ENCODE data around the gene MTHFD2. TPM values are rescaled to one million over a fixed set of nuclear protein-coding genes. Genes with fewer than 3 reads are reported as not detected.

MTHFD2 gene
- total RNA-seq, 1 donor = 254 TPM

DNA sequence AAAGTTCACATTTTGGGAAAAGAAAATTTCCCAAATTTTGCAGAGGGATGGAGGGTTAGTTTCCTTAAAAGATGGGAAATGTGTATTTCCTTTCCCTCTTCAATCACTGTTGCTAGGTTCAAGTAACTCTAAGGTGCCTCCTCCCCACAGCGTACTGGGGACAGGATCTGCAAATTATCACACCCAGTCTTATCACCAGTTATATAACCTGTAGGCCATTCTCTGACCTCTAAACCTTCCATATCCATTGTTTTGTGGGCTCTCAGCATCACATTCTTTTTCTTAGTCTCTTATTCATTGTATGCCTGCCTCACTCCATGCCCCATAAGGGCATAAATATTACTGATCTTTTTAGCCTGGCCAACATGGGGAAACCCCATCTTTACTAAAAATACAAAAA, 3.6 kb upstream of the MTHFD2 start:
- TF ChIP-seq CTCF (IDR thresholded peaks at IDR 0.05; ENCODE audit: insufficient read depth, low read length) = no peak
- no peak for DNase-seq (ENCODE audit: low read depth)
- H3K4me3 ChIP-seq (ENCODE audit: low read depth, low read length) = no peak overlapping the region

DNA sequence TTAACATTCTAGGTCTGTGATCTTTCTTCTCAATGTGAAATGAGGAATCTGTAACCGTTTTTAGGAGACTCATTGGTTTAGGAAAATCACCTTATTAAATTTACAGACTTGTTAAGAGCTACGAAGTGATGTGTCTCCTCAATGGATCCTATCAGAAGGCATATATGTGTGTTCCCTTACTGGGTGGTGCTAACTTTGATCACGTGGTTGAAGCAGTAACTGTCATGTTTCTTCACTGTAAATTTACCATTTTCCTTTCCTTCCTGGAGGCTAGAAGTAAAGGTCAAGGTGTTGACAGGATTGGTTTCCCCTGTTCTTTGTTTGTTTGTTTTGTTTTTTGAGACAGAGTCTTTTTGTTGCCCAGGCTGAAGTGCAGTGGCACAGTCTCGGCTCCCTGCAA, 1.4 kb upstream of the MTHFD2 start:
- DNase-seq (ENCODE audit: low read depth) = no peak
- TF ChIP-seq CTCF (IDR thresholded peaks at IDR 0.05; ENCODE audit: insufficient read depth, low read length) = no peak
- no peak overlapping the region for H3K4me3 ChIP-seq (ENCODE audit: low read depth, low read length)

DNA sequence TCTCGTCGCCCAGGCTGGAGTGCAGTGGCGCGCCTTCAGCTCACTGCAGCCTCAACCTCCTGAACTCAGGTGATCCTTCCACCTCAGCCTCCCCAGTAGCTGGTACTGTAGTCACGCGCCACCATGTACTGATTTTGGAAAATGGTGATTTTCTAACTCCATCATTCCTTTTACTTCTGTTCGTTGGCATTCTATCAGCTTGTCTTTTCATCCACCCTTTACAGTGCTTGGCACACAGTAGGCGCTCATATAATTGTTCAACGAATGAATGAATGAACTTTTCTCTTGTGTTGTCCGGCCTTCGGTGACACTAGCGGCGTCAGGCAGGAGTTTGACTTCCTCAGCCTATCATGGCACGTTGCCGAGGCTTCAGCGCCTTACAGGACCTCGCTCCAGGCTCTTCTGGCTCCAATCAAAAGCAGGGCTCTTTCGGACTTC, 373 bp upstream of the MTHFD2 start:
- H3K4me3 ChIP-seq (ENCODE audit: low read depth, low read length) = peak overlapping the region; percentile 94
- no peak for TF ChIP-seq CTCF (IDR thresholded peaks at IDR 0.05; ENCODE audit: insufficient read depth, low read length)
- no peak for DNase-seq (ENCODE audit: low read depth)

GRCh38 chr2:74199275-74199701, 873 bp downstream of the MTHFD2 start:
- DNase-seq (ENCODE audit: low read depth) = no peak
- H3K4me3 ChIP-seq (ENCODE audit: low read depth, low read length) = peak overlapping the region; percentile 94
- no peak for TF ChIP-seq CTCF (IDR thresholded peaks at IDR 0.05; ENCODE audit: insufficient read depth, low read length)

DNA sequence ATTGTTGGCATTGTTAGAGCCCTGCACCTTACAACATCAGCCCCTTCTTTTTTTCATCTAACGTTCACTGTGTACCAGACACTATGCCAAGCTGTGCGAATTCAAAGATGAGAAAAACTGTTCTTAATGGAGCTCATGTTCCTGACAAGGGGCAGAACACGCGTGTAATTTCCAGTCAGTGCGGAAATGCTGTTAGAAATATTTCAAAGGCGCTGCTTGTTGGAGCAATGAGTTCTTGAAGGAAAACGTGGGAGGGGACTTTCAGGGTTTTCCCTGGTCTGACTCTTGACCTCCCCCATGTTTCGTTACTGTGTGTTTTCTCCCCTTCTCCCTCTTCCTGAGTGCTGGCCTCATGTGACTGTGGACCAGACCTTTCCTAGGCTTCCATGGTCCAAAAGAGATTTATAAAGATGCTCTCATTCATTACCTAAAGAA, 1.5 kb downstream of the MTHFD2 start:
- DNase-seq (ENCODE audit: low read depth) = peak; percentile 38
- H3K4me3 ChIP-seq (ENCODE audit: low read depth, low read length) = peak overlapping the region; percentile 94

DNA sequence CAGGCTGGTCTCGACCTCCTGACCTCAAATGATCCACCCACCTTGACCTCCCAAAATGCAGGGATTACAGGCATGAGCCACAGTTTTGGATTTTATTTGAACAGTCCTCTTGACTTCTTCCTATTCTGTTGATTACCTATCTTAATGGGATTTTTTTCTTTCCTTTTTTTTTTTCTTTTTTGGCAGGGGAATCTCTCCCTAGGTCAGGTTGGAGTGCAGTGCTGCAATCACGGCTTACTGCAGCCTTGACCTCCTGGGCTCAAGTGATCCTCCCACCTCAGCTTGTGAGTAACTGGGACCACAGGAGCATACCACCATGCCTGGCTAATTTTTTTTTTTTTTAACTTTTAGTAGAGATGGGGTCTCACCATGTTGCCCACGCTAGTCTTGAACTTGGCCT, 2.8 kb downstream of the MTHFD2 start:
- H3K4me3 ChIP-seq (ENCODE audit: low read depth, low read length) = peak overlapping the region; percentile 94
- DNase-seq (ENCODE audit: low read depth) = no peak
- TF ChIP-seq CTCF (IDR thresholded peaks at IDR 0.05; ENCODE audit: insufficient read depth, low read length) = no peak

More for the DNA sequence above, 1.5 kb downstream of the MTHFD2 start:
- TF ChIP-seq CTCF (IDR thresholded peaks at IDR 0.05; ENCODE audit: insufficient read depth, low read length) = no peak

DNA sequence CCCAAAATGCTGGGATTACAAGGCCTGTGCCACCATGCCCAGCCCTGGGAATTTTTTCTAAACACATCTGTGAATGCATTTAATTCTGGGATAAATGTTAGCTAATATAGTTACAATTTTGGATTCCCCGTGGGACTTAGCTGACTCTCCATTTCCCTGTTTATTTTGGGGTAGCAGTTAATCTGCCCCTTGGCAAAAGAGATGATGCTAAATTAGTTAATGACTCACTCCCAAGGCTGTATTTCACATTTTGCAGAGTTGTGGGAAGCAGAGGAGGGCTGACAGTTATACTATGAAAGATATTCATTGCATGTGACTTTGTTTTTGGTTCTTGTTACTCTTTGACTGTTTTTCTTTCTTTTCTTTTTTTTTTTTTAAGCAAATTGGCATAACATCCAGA, 3.2 kb downstream of the MTHFD2 start:
- peak; percentile 79 for DNase-seq (ENCODE audit: low read depth)
- no peak for TF ChIP-seq CTCF (IDR thresholded peaks at IDR 0.05; ENCODE audit: insufficient read depth, low read length)
- H3K4me3 ChIP-seq (ENCODE audit: low read depth, low read length) = peak overlapping the region; percentile 94
